HCT116 (cell line): Measurements from ENCODE around the gene ATP12A. TPM values are rescaled to one million over a fixed set of nuclear protein-coding genes. Genes with fewer than 3 reads are reported as not detected.
A peak's percentile ranks its signal among the peaks of the same experiment; 100 is the strongest.

Source experiments
- ATAC-seq: fragments of 200-7000 bp; cut with Tn5 transposase; 2 replicates; pipeline ENCODE4 v1.9.1; 2020; ENCODE audit warnings: mild to moderate bottlenecking, moderate library complexity
- BruUV-seq: library from RNA; stranded (reverse); fragments of 400-500 nt; replicated peaks from 2 replicates; lab custom pipeline; 2021; lab: Mats Ljungman, UMichigan
- CTCF ChIA-PET: fragments of 300-600 bp; sonication (Branson Sonifier 250); formaldehyde crosslinking; loops from one replicate; lab custom pipeline; 2021; ENCODE audit warnings: antibody characterized with exemption; lab: Charles Lee
- POLR2A ChIA-PET: fragments of 300-600, 350-600 bp; sonication (Branson Sonifier 250); formaldehyde crosslinking; loops from one replicate; lab custom pipeline; 2021; ENCODE audit warnings: antibody characterized with exemption; lab: Charles Lee
- RAD21 ChIA-PET, 2 experiments: fragments of 300-600 bp; sonication (Branson Sonifier 250); formaldehyde crosslinking; loops; one replicate each; lab custom pipeline; 2023; ENCODE audit warnings: low total read pairs in 2 of 2; ENCODE audit not compliant: uncharacterized antibody in 2 of 2, unreplicated experiment in 2 of 2, low non-redundant PET in 1 of 2; lab: Charles Lee
- DNase-seq: peaks from one replicate; pipeline ENCODE4 v3.0.0-alpha.2; 2010; ENCODE audit warnings: low read depth, low spot score
- H2AFZ ChIP-seq: fragments of 200-600 bp; shearing (Covaris generic), sonication (generic); 2 replicates; pipeline ENCODE4 v1.6.1; 2017; ENCODE audit warnings: low read depth, mixed run types, mixed read lengths, antibody characterized with exemption, low read length; ENCODE audit not compliant: poor library complexity, severe bottlenecking
- H3K27ac ChIP-seq: 2 replicates; pipeline ENCODE4 v1.5.1; 2012; ENCODE audit warnings: low read depth, low read length
- H3K27me3 ChIP-seq: fragments of 200-600 bp; sonication (generic); 2 replicates; pipeline ENCODE4 v1.6.1; 2016; ENCODE audit warnings: mixed run types, low read length, mixed read lengths; ENCODE audit not compliant: insufficient read depth
- H3K36me3 ChIP-seq, 2 experiments: fragments of 200-500 bp in 1 of 2; fragments of 200-600 bp in 1 of 2; sonication (Bioruptor generic) in 1 of 2; sonication (generic) in 1 of 2; 2 replicates each; pipeline versions ENCODE4 v1.5.1 to v1.6.1; 2014 to 2016; ENCODE audit warnings: low read length in 2 of 2, inconsistent platforms in 1 of 2, mixed read lengths in 1 of 2, mixed run types in 1 of 2; ENCODE audit not compliant: insufficient read depth in 2 of 2, control insufficient read depth in 1 of 2
- H3K4me1 ChIP-seq, 2 experiments: fragments of 200-600 bp in 1 of 2; sonication (generic) in 1 of 2; 2 replicates each; pipeline versions ENCODE4 v1.5.1 to v1.6.1; 2012 to 2017; ENCODE audit warnings: low read length in 2 of 2, inconsistent platforms in 1 of 2, mild to moderate bottlenecking in 1 of 2, mixed read lengths in 1 of 2, mixed run types in 1 of 2, moderate library complexity in 1 of 2; ENCODE audit not compliant: insufficient read depth in 2 of 2, control insufficient read depth in 1 of 2
- H3K4me2 ChIP-seq: fragments of 200-600 bp; sonication (generic); 2 replicates; pipeline ENCODE4 v1.6.1; 2017; ENCODE audit warnings: mixed run types, low read length, mixed read lengths
- H3K4me3 ChIP-seq, 2 experiments: fragments of 200-600 bp in 1 of 2; sonication (generic) in 1 of 2; replicated peaks in 1 of 2; 2 replicates each; pipeline ENCODE4 v1.5.1; 2011 to 2016; ENCODE audit warnings: low read length in 2 of 2, control low read depth in 1 of 2, low read depth in 1 of 2, mild to moderate bottlenecking in 1 of 2, mixed read lengths in 1 of 2, mixed run types in 1 of 2
- H3K79me2 ChIP-seq: fragments of 200-600 bp; sonication (generic); 2 replicates; pipeline ENCODE4 v1.6.1; 2017; ENCODE audit warnings: mild to moderate bottlenecking, mixed run types, low read length, moderate library complexity, mixed read lengths; ENCODE audit not compliant: insufficient read depth
- H3K9ac ChIP-seq: fragments of 200-600 bp; sonication (generic); 2 replicates; pipeline ENCODE4 v1.6.1; 2016; ENCODE audit warnings: low read length, mixed read lengths
- H3K9me2 ChIP-seq: fragments of 200-600 bp; sonication (generic), shearing (Covaris generic); 2 replicates; pipeline ENCODE4 v1.6.1; 2017; ENCODE audit warnings: mixed run types, mild to moderate bottlenecking, moderate library complexity; ENCODE audit not compliant: insufficient read depth
- H3K9me3 ChIP-seq, 2 experiments: fragments of 200-500 bp in 1 of 2; fragments of 200-600 bp in 1 of 2; sonication (Bioruptor generic) in 1 of 2; sonication (generic) in 1 of 2; 2 replicates each; pipeline ENCODE4 v1.6.1; 2014 to 2017; ENCODE audit warnings: low read length in 2 of 2, mixed read lengths in 2 of 2, inconsistent platforms in 1 of 2, low read depth in 1 of 2, mild to moderate bottlenecking in 1 of 2, mixed run types in 1 of 2, moderate library complexity in 1 of 2; ENCODE audit not compliant: control insufficient read depth in 1 of 2, insufficient read depth in 1 of 2
- H4K20me1 ChIP-seq: fragments of 200-600 bp; sonication (generic), shearing (Covaris generic); 2 replicates; pipeline ENCODE4 v1.6.1; 2017; ENCODE audit warnings: mixed run types, mild to moderate bottlenecking, moderate library complexity; ENCODE audit not compliant: insufficient read depth
- ATF3 ChIP-seq: IDR thresholded peaks from 2 replicates; pipeline ENCODE4 v1.6.1; 2012
- CBX3 ChIP-seq: IDR thresholded peaks from 2 replicates; pipeline ENCODE4 v1.6.1; 2012; ENCODE audit warnings: low read depth
- CTCF ChIP-seq, 3 experiments: fragments of 200-600 bp in 1 of 3; sonication (generic) in 1 of 3; IDR thresholded peaks in 2 of 3; conservative IDR thresholded peaks in 1 of 3; 2 replicates each; pipeline ENCODE4 v1.5.1; 2012 to 2017; ENCODE audit warnings: low read depth in 2 of 3, low read length in 2 of 3, antibody characterized with exemption in 1 of 3, borderline replicate concordance in 1 of 3, control low read depth in 1 of 3, mild to moderate bottlenecking in 1 of 3, mixed read lengths in 1 of 3, mixed run types in 1 of 3, moderate library complexity in 1 of 3; ENCODE audit not compliant: insufficient read depth in 1 of 3
- POLR2A ChIP-seq: IDR thresholded peaks from 2 replicates; pipeline ENCODE4 v1.7.0; 2011; ENCODE audit warnings: borderline replicate concordance; ENCODE audit not compliant: insufficient read depth, insufficient read length; ENCODE audit errors: extremely low read depth
- POLR2AphosphoS5 ChIP-seq: IDR thresholded peaks from 2 replicates; pipeline ENCODE4 v1.6.1; 2011; ENCODE audit warnings: mild to moderate bottlenecking, low read depth, low read length, moderate library complexity
- RAD21 ChIP-seq: IDR thresholded peaks from 2 replicates; pipeline ENCODE4 v1.6.1; 2012; ENCODE audit warnings: low read depth, mild to moderate bottlenecking
- ZBTB33 ChIP-seq: IDR thresholded peaks from 2 replicates; pipeline ENCODE4 v1.6.1; 2011; ENCODE audit warnings: mild to moderate bottlenecking, low read length, moderate library complexity; ENCODE audit not compliant: insufficient replicate concordance; ENCODE audit errors: extremely low read depth
- intact Hi-C: fragments of 100-400 bp; cut with micrococcal nuclease; formaldehyde crosslinking; loops from 2 replicates; pipeline ENCODE4 v1.10.0; 2022
- total RNA-seq: library from RNA; stranded (reverse); gene quantifications from one replicate; pipeline ENCODE4 v1.2.1, GENCODE V29; 2021; ENCODE audit not compliant: unreplicated experiment

The ATP12A gene
- total RNA-seq, 1 experiment from 2014 or later: 0.30 TPM

- Histone ChIP-seq H3K4me2 (no peak overlapping the region), H2AFZ (no peak overlapping the region), H3K9me3 (no peaks in the 10 kb centered on the region), H4K20me1 (no peaks in the 10 kb centered on the region), H3K9me2 (no peaks in the 10 kb centered on the region), H3K36me3 (no peaks in the 10 kb centered on the region), H3K9ac (no peak overlapping the region), H3K4me3 (no peak overlapping the region), H3K79me2 (no peaks in the 10 kb centered on the region), H3K27me3 (no peaks in the 10 kb centered on the region), H3K27ac (no peak overlapping the region; the same call in 1 of the 2 replicates), H3K4me1 (peaks cover 0 to 7% of the 10 kb centered on the region in 2 experiments; a peak in 1 of 4 replicates)
- no peak for TF ChIP-seq POLR2AphosphoS5
- BruUV-seq: no TSS peak
- DNase-seq (no peak), ATAC-seq (no peak)
- ChIA-PET RAD21 (no interaction called here), POLR2A (no interaction called here), CTCF (interaction anchor here (0.7 kb wide), 1 partner anchor 15 kb away, joined by 3 read pairs; no protein-coding TSS in a partner anchor)
- intact Hi-C loops: no loop called here
Observed at GRCh38 chr13:24740014-24740890, 60.0 kb downstream of the ATP12A start.

- ChIA-PET RAD21 (no interaction called here), POLR2A (no interaction called here), CTCF (interaction anchor here (0.7 kb wide), 1 partner anchor 14 kb away, joined by 3 read pairs; no protein-coding TSS in a partner anchor)
- H3K27me3 ChIP-seq: no peaks in the 10 kb centered on the region
- H2AFZ ChIP-seq: no peak overlapping the region
- no peaks in the 10 kb centered on the region for H4K20me1 ChIP-seq
- peak; percentile 83 for ATAC-seq
- no peaks in the 10 kb centered on the region for H3K9me3 ChIP-seq
- H3K4me2 ChIP-seq: no peak overlapping the region
- no peak for DNase-seq
- H3K36me3 ChIP-seq: no peaks in the 10 kb centered on the region
- no peak overlapping the region for H3K9ac ChIP-seq
- peaks cover 0 to 7% of the 10 kb centered on the region in 2 experiments; a peak in 1 of 4 replicates for H3K4me1 ChIP-seq
- H3K4me3 ChIP-seq: no peak overlapping the region
- intact Hi-C loops: no loop called here
- BruUV-seq: no TSS peak
- TF ChIP-seq POLR2A (no peak), POLR2AphosphoS5 (no peak), ATF3 (no peak), RAD21 (peak; percentile 17; the same call in 1 of the 2 replicates), CBX3 (no peak), CTCF (IDR thresholded peaks at IDR 0.05 in 2 of 3, conservative IDR thresholded peaks at IDR 0.05 in 1 of 3; ENCODE audit: borderline replicate concordance in 1 of 3, insufficient read depth in 1 of 3, low read depth in 2 of 3, low read length in 2 of 3) (peak in 2 of 3 experiments; percentile 54 to 69; a peak in 4 of 6 replicates), ZBTB33 (no peak)
- no peaks in the 10 kb centered on the region for H3K9me2 ChIP-seq
- H3K27ac ChIP-seq: no peak overlapping the region; the same call in 1 of the 2 replicates
- no peaks in the 10 kb centered on the region for H3K79me2 ChIP-seq
Observed at GRCh38 chr13:24741016-24741662, 60.9 kb downstream of the ATP12A start.
